H4 (cell line): ENCODE data around the gene FAM9A. TPM values are rescaled to one million over a fixed set of nuclear protein-coding genes. Genes with fewer than 3 reads are reported as not detected.

ENCODE experiments used
- total RNA-seq: library from RNA; depleted of rRNA; stranded (reverse); fragments of >200 nt; shearing (Covaris generic); gene quantifications from 2 replicates; pipeline ENCODE4 v1.2.3, GENCODE V29; 2014; rRNA removed

Gene FAM9A
- total RNA-seq, 1 experiment from 2014 or later: not detected

Other genes starting within 250 kb of the FAM9A start
- gene ANOS1, start 69.2 kb downstream of the FAM9A start, total RNA-seq: 4.1 and 6.6 TPM in 2 replicates
- not detected in 2 replicates for gene FAM9B, start 232.7 kb upstream of the FAM9A start, total RNA-seq